GM23338 (cell line): Measurements from ENCODE around the gene GRIK4.

Experiments
- CREB1 ChIP-seq: fragments of 250-450 bp; sonication (Bioruptor Pico); IDR thresholded peaks from 2 replicates; pipeline ENCODE4 v1.5.0; 2020; ENCODE audit warnings: low read depth, mild to moderate bottlenecking, moderate library complexity
- ETS1 ChIP-seq: IDR thresholded peaks from 2 replicates; pipeline ENCODE4 v1.6.1; 2016; ENCODE audit warnings: antibody characterized with exemption
- EZH2 ChIP-seq: fragments of 200-600 bp; sonication (generic); IDR thresholded peaks from one replicate; pipeline ENCODE4 v1.8.0; 2017; ENCODE audit warnings: antibody characterized with exemption, mild to moderate bottlenecking, low read depth; ENCODE audit not compliant: unreplicated experiment
- EZH2phosphoT487 ChIP-seq: fragments of 200-600 bp; sonication (generic); IDR thresholded peaks from one replicate; pipeline ENCODE4 v1.8.1; 2018; ENCODE audit warnings: antibody characterized with exemption; ENCODE audit not compliant: unreplicated experiment
- JUNB ChIP-seq: IDR thresholded peaks from one replicate; pipeline ENCODE4 v1.6.1; 2016; ENCODE audit warnings: antibody characterized with exemption; ENCODE audit not compliant: unreplicated experiment
- NANOG ChIP-seq: IDR thresholded peaks from 2 replicates; pipeline ENCODE4 v1.6.1; 2016; ENCODE audit warnings: antibody characterized with exemption, borderline replicate concordance
- POLR2AphosphoS5 ChIP-seq: IDR thresholded peaks from 2 replicates; pipeline ENCODE4 v1.6.1; 2016; ENCODE audit warnings: antibody characterized with exemption, low read depth
- STAT1 ChIP-seq: IDR thresholded peaks from one replicate; pipeline ENCODE4 v1.6.1; 2016; ENCODE audit warnings: antibody characterized with exemption; ENCODE audit not compliant: unreplicated experiment
- TF ChIP-seq, protein P1 (sequence below), 2 experiments: fragments of 200-600 bp in 1 of 2; sonication (generic) in 1 of 2; conservative IDR thresholded peaks; 2 replicates each; pipeline versions ENCODE4 v1.5.1 to v1.6.1; 2016 to 2017; ENCODE audit warnings: antibody characterized with exemption in 2 of 2, low read depth in 2 of 2, mild to moderate bottlenecking in 2 of 2, moderate library complexity in 1 of 2
- TF ChIP-seq, protein P2 (sequence below): IDR thresholded peaks from one replicate; pipeline ENCODE4 v1.6.1; 2018; ENCODE audit warnings: antibody characterized with exemption; ENCODE audit not compliant: unreplicated experiment

GRCh38 chr11:120690406-120690805 is 178.9 kb downstream of the GRIK4 start:
- no peak for TF ChIP-seq POLR2AphosphoS5
- no peak for TF ChIP-seq CREB1 (CRISPR knock-in tag)
- TF ChIP-seq, protein P1, sequence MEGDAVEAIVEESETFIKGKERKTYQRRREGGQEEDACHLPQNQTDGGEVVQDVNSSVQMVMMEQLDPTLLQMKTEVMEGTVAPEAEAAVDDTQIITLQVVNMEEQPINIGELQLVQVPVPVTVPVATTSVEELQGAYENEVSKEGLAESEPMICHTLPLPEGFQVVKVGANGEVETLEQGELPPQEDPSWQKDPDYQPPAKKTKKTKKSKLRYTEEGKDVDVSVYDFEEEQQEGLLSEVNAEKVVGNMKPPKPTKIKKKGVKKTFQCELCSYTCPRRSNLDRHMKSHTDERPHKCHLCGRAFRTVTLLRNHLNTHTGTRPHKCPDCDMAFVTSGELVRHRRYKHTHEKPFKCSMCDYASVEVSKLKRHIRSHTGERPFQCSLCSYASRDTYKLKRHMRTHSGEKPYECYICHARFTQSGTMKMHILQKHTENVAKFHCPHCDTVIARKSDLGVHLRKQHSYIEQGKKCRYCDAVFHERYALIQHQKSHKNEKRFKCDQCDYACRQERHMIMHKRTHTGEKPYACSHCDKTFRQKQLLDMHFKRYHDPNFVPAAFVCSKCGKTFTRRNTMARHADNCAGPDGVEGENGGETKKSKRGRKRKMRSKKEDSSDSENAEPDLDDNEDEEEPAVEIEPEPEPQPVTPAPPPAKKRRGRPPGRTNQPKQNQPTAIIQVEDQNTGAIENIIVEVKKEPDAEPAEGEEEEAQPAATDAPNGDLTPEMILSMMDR (conservative IDR thresholded peaks at IDR 0.05; ENCODE audit: low read depth in 2 of 2) = no peak
- TF ChIP-seq EZH2 = no peak
- TF ChIP-seq EZH2phosphoT487 = no peak
- no peak for TF ChIP-seq JUNB
- no peak for TF ChIP-seq STAT1
- TF ChIP-seq, protein P2, sequence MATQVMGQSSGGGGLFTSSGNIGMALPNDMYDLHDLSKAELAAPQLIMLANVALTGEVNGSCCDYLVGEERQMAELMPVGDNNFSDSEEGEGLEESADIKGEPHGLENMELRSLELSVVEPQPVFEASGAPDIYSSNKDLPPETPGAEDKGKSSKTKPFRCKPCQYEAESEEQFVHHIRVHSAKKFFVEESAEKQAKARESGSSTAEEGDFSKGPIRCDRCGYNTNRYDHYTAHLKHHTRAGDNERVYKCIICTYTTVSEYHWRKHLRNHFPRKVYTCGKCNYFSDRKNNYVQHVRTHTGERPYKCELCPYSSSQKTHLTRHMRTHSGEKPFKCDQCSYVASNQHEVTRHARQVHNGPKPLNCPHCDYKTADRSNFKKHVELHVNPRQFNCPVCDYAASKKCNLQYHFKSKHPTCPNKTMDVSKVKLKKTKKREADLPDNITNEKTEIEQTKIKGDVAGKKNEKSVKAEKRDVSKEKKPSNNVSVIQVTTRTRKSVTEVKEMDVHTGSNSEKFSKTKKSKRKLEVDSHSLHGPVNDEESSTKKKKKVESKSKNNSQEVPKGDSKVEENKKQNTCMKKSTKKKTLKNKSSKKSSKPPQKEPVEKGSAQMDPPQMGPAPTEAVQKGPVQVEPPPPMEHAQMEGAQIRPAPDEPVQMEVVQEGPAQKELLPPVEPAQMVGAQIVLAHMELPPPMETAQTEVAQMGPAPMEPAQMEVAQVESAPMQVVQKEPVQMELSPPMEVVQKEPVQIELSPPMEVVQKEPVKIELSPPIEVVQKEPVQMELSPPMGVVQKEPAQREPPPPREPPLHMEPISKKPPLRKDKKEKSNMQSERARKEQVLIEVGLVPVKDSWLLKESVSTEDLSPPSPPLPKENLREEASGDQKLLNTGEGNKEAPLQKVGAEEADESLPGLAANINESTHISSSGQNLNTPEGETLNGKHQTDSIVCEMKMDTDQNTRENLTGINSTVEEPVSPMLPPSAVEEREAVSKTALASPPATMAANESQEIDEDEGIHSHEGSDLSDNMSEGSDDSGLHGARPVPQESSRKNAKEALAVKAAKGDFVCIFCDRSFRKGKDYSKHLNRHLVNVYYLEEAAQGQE = no peak
- TF ChIP-seq ETS1 = no peak
- no peak for TF ChIP-seq NANOG
